HepG2 (cell line): Measurements from ENCODE around the gene RSPRY1. TPM values are rescaled to one million over a fixed set of nuclear protein-coding genes. Genes with fewer than 3 reads are reported as not detected.

Experiments
- ELF1 ChIP-seq: sonication (generic); formaldehyde crosslinking; IDR thresholded peaks from 2 replicates; pipeline ENCODE4 v1.4.0; 2020; ENCODE audit warnings: missing genetic modification reagents
- EP300 ChIP-seq, 3 experiments: sonication (generic) in 1 of 3; formaldehyde crosslinking in 1 of 3; IDR thresholded peaks; 2 replicates each; pipeline versions ENCODE4 v1.5.1 to v1.6.1; 2011 to 2020; ENCODE audit warnings: low read depth in 2 of 3, low read length in 2 of 3, borderline replicate concordance in 1 of 3, improper control_type of control experiment in 1 of 3, mild to moderate bottlenecking in 1 of 3, missing genetic modification reagents in 1 of 3, moderate library complexity in 1 of 3
- NCOA1 ChIP-seq: sonication (generic); formaldehyde crosslinking; IDR thresholded peaks from 2 replicates; pipeline ENCODE4 v1.9.0; 2021; ENCODE audit warnings: missing genetic modification reagents
- NKX3-1 ChIP-seq: sonication (generic); formaldehyde crosslinking; IDR thresholded peaks from 2 replicates; pipeline ENCODE4 v1.5.0; 2020; ENCODE audit warnings: missing genetic modification reagents
- NR2F6 ChIP-seq, 2 experiments: IDR thresholded peaks; 2 replicates each; pipeline ENCODE4 v1.6.1; 2016; ENCODE audit warnings: antibody characterized with exemption in 1 of 2, mild to moderate bottlenecking in 1 of 2
- PHF20 ChIP-seq: sonication (generic); formaldehyde crosslinking; IDR thresholded peaks from 2 replicates; pipeline ENCODE4 v1.5.0; 2020; ENCODE audit warnings: mild to moderate bottlenecking, missing genetic modification reagents
- SCMH1 ChIP-seq: sonication (generic); formaldehyde crosslinking; IDR thresholded peaks from 2 replicates; pipeline ENCODE4 v1.9.0; 2021; ENCODE audit warnings: missing genetic modification reagents, mild to moderate bottlenecking, borderline replicate concordance
- SNAPC4 ChIP-seq: sonication (generic); formaldehyde crosslinking; IDR thresholded peaks from 2 replicates; pipeline ENCODE4 v1.4.0; 2020; ENCODE audit warnings: mild to moderate bottlenecking, missing genetic modification reagents
- TFDP2 ChIP-seq: sonication (generic); formaldehyde crosslinking; IDR thresholded peaks from 2 replicates; pipeline ENCODE4 v1.4.0; 2020; ENCODE audit warnings: missing genetic modification reagents
- TGIF2 ChIP-seq: IDR thresholded peaks from 2 replicates; pipeline ENCODE4 v1.6.1; 2016; ENCODE audit warnings: control low read depth, missing compliant biosample characterization
- WIZ ChIP-seq: sonication (generic); formaldehyde crosslinking; IDR thresholded peaks from 2 replicates; pipeline ENCODE4 v1.5.1; 2020; ENCODE audit warnings: mild to moderate bottlenecking, missing genetic modification reagents
- ZNF30 ChIP-seq: sonication (generic); formaldehyde crosslinking; IDR thresholded peaks from 2 replicates; pipeline ENCODE4 v1.5.0; 2020; ENCODE audit warnings: mild to moderate bottlenecking, missing genetic modification reagents
- ZNF33A ChIP-seq: sonication (generic); formaldehyde crosslinking; IDR thresholded peaks from 2 replicates; pipeline ENCODE4 v1.5.1; 2020; ENCODE audit warnings: missing genetic modification reagents, mild to moderate bottlenecking, moderate library complexity, borderline replicate concordance
- ZNF567 ChIP-seq: sonication (generic); formaldehyde crosslinking; IDR thresholded peaks from 2 replicates; pipeline ENCODE4 v1.8.1; 2023; ENCODE audit warnings: mild to moderate bottlenecking, missing genetic modification reagents, borderline replicate concordance
- ZNF609 ChIP-seq: sonication (generic); formaldehyde crosslinking; IDR thresholded peaks from 2 replicates; pipeline ENCODE4 v1.4.0; 2020; ENCODE audit warnings: mild to moderate bottlenecking, missing genetic modification reagents, borderline replicate concordance
- ZNF652 ChIP-seq: IDR thresholded peaks from 2 replicates; pipeline ENCODE4 v1.6.1; 2016; ENCODE audit warnings: low read depth, borderline replicate concordance
- ZNF674 ChIP-seq: sonication (generic); formaldehyde crosslinking; IDR thresholded peaks from 2 replicates; pipeline ENCODE4 v1.5.0; 2020; ENCODE audit warnings: low read depth, mild to moderate bottlenecking, missing genetic modification reagents
- ZNF703 ChIP-seq: sonication (generic); formaldehyde crosslinking; IDR thresholded peaks from 2 replicates; pipeline ENCODE4 v1.5.1; 2020; ENCODE audit warnings: missing genetic modification reagents, mild to moderate bottlenecking, moderate library complexity, borderline replicate concordance
- polyA plus RNA-seq, 8 experiments: library from polyadenylated mRNA; depleted of rRNA in 3 of 8; stranded (reverse) in 7 of 8; unstranded in 1 of 8; fragments of >200 nt; fragmentation: Illumina TruSeq in 4 of 8; extraction: Trizol in 4 of 8; gene quantifications; 2 replicates each; pipeline versions ENCODE4 v1.2.1 to v1.2.3, GENCODE V29; 2011 to 2016; ENCODE audit warnings: low read depth in 4 of 8, missing spikeins in 1 of 8, mixed read lengths in 1 of 8; ENCODE audit not compliant: insufficient read depth in 1 of 8
- total RNA-seq, 5 experiments: library from RNA; depleted of rRNA; stranded (reverse); fragments of >200 nt; fragmentation: Illumina TruSeq; extraction: Trizol; gene quantifications; 2 replicates each; pipeline ENCODE4 v1.2.3, GENCODE V29; 2016; ENCODE audit warnings: low read depth in 1 of 5

RSPRY1 gene
- total and polyA plus RNA-seq, 2 of the 13 experiments (the other 11 are each of a cell fraction or from before 2014, with no cell fraction given), result 53.4 to 61.0 TPM

GRCh38 chr16:57244767-57245471 lies 58.8 kb downstream of the RSPRY1 start, which contains the start of gene ARL2BP (continued):
- 0 out of 2 replicates have a peak, but pooled peaks have one; percentile 77 for TF ChIP-seq WIZ
- TF ChIP-seq PHF20 (CRISPR knock-in tag), result peak; percentile 71; the same call in 1 of the 2 replicates
- no peak for TF ChIP-seq ZNF703
- no peak for TF ChIP-seq ZNF674 (CRISPR knock-in tag)
- TF ChIP-seq NR2F6 (IDR thresholded peaks at IDR 0.05), result no peak
- TF ChIP-seq NR2F6 (CRISPR knock-in tag; IDR thresholded peaks at IDR 0.05), result peak; percentile 52
- TF ChIP-seq EP300 (IDR thresholded peaks at IDR 0.05; ENCODE audit: low read depth in 2 of 2, low read length in 2 of 2), result 0 out of 4 replicates have a peak, but pooled peaks of 1 of the 2 experiments have one; percentile 7
- TF ChIP-seq EP300 (CRISPR knock-in tag; IDR thresholded peaks at IDR 0.05; ENCODE audit: borderline replicate concordance), result 0 out of 2 replicates have a peak, but pooled peaks have one; percentile 51
- peak; percentile 96; the same call in 1 of the 2 replicates for TF ChIP-seq NKX3-1
- TF ChIP-seq SCMH1 (CRISPR knock-in tag), result no peak
- no peak for TF ChIP-seq ZNF652
- peak; percentile 97 for TF ChIP-seq ZNF567 (CRISPR knock-in tag)
- TF ChIP-seq ZNF30, result no peak
- TF ChIP-seq TGIF2 (CRISPR knock-in tag), result no peak; the same call in 1 of the 2 replicates
- TF ChIP-seq ZNF609 (CRISPR knock-in tag), result no peak
- TF ChIP-seq TFDP2 (CRISPR knock-in tag), result peak; percentile 95
- peak; percentile 92 for TF ChIP-seq ELF1 (CRISPR knock-in tag)
- no peak for TF ChIP-seq ZNF33A (CRISPR knock-in tag)
- no peak; the same call in 1 of the 2 replicates for TF ChIP-seq SNAPC4
- no peak for TF ChIP-seq NCOA1 (CRISPR knock-in tag)
